ENCODE results near the gene SNX20. TPM values are rescaled to one million over a fixed set of nuclear protein-coding genes. Genes with fewer than 3 reads are reported as not detected.

SNX20 gene
- total RNA-seq, 4 donors from 2014 or later, result 0.76 to 7.7 (median 4.4) TPM

DNA sequence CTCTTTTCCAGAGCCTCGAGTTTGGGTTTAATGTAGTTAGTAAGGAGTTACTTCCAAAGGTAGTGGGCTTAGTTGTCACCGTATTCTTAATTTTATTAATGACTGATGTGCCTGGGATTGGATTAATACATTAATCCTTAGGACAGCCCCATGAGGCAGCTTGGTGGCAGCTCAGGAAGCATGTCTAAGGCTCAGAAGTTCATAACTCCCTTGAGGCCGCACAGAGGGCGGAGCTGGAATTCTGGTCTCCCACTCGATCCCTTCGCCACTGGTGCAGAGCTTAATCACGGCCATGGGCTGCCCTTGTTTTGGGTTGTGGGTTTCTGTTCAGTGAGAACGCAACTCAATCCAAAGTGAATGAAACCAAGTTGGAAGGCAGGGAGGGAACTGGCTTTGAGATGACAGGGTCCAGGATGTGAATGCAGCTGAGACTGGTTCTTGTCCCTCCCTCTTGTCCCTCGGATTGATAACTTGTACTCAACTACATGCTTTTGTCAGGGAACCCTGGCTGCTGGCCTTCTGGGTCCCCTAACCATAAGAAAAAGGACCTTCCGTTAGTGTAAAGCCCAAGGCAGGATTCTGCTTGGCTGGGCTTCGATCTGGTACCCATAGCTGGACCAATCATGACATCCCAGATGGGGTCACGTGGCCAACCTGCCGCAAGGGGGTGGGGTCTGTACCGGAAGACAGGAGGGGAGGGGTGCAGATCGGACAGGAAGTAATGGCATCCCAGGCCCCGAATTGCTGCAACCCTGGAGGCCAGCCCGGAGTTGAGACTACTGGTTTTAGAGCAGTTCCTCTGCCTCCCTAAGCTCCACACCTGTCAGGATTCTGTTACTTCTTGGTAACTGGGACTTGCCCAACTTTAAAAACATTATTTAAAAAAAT is 45.4 kb downstream of the SNX20 start:
- no peak overlapping the region for H3K27ac ChIP-seq
- H3K9me3 ChIP-seq, result no peaks in the 10 kb centered on the region
- TF ChIP-seq, protein P1, sequence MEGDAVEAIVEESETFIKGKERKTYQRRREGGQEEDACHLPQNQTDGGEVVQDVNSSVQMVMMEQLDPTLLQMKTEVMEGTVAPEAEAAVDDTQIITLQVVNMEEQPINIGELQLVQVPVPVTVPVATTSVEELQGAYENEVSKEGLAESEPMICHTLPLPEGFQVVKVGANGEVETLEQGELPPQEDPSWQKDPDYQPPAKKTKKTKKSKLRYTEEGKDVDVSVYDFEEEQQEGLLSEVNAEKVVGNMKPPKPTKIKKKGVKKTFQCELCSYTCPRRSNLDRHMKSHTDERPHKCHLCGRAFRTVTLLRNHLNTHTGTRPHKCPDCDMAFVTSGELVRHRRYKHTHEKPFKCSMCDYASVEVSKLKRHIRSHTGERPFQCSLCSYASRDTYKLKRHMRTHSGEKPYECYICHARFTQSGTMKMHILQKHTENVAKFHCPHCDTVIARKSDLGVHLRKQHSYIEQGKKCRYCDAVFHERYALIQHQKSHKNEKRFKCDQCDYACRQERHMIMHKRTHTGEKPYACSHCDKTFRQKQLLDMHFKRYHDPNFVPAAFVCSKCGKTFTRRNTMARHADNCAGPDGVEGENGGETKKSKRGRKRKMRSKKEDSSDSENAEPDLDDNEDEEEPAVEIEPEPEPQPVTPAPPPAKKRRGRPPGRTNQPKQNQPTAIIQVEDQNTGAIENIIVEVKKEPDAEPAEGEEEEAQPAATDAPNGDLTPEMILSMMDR (IDR thresholded peaks at IDR 0.05), result no peak
- no peak for TF ChIP-seq POLR2A (IDR thresholded peaks at IDR 0.05)
- intact Hi-C loops (cut with DNase I; ENCODE audit: low total_unique reads), result no loop called here
- no peaks in the 10 kb centered on the region for H3K4me1 ChIP-seq
- H3K36me3 ChIP-seq, result no peaks in the 10 kb centered on the region
- H3K4me3 ChIP-seq, result no peak overlapping the region
- H3K27me3 ChIP-seq, result no peaks in the 10 kb centered on the region
- no peak for DNase-seq

DNA sequence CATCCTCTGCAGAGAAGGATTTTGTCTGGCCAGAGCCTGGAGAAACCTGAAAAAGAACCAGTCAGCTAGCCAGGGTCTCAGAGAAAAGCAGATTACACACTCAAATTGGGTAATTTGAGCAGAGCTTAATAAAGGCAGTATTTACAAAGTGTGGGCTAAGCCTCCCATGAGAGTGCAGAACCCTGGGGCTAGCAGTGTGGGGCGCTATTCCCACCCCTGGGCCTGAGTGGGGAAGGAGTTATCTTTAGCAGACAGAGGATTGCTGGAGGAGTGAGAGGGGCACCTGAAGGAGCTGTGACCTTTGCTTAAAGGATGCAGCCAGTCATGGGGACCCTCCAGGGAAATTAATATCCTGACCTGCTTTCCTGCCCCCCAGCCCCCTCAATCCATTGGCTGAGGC is 46.2 kb downstream of the SNX20 start:
- intact Hi-C loops (cut with DNase I; ENCODE audit: low total_unique reads), result no loop called here
- no peak for DNase-seq
- TF ChIP-seq, protein P1 (IDR thresholded peaks at IDR 0.05), result no peak
- TF ChIP-seq POLR2A (IDR thresholded peaks at IDR 0.05), result no peak
- H3K4me1 ChIP-seq, result no peaks in the 10 kb centered on the region
- H3K9me3 ChIP-seq, result no peaks in the 10 kb centered on the region
- H3K27ac ChIP-seq, result no peak overlapping the region
- no peak overlapping the region for H3K4me3 ChIP-seq
- H3K36me3 ChIP-seq, result no peaks in the 10 kb centered on the region
- H3K27me3 ChIP-seq, result no peaks in the 10 kb centered on the region

DNA sequence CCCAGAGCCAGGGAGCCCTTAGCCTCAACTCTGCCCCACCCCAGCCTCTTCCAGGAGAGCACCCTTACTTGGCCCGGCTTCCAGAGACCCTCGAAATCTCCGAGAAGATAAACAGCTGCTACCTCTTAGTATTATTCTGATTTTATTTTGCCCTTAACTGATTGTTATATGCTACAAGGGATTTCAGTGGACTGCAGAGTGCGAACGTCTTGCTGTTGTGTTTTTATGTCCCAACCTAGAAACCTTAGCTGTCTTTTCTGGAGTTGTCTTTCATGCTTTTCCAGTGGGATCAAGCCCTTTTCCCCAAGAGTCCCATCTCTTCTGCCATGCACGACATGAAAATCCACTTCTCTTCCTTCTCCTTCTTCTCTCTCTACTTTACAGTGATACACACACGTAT is 47.0 kb downstream of the SNX20 start:
- no peaks in the 10 kb centered on the region for H3K36me3 ChIP-seq

DNA sequence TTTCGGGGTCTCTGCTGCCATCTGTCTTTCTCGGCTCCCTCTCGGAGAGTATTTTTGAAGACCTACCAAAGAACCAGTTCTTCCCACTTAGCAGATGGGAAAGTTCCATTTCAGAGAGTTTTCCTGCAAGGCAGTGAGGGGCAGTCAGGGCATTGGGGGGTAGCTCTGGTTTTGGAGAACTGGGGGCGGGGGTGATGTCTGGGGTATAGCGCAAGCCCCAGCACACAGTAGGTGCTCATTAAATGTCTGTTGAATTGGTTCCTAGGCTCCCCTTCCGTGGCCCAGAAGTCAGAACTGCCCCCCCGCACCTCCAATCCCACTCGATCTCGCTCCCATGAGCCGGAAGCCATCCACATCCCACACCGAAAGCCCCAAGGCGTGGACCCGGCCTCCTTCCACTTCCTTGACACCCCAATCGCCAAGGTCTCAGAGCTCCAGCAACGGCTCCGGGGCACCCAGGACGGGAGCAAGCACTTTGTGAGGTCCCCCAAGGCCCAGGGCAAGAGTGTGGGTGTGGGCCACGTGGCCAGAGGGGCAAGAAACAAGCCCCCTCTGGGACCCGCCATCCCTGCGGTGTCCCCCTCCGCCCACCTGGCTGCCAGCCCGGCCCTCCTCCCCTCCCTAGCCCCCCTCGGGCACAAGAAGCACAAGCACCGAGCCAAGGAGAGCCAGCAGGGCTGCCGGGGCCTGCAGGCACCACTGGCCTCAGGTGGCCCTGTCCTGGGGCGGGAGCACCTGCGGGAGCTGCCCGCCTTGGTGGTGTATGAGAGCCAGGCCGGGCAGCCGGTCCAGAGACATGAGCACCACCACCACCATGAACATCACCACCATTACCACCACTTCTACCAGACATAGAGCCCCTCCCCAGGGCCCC is 47.9 kb downstream of the SNX20 start:
- H3K27me3 ChIP-seq, result no peaks in the 10 kb centered on the region
- no peaks in the 10 kb centered on the region for H3K36me3 ChIP-seq
- no peaks in the 10 kb centered on the region for H3K4me1 ChIP-seq
- no peaks in the 10 kb centered on the region for H3K9me3 ChIP-seq
- no peak overlapping the region for H3K27ac ChIP-seq
- no peak for DNase-seq
- intact Hi-C loops (cut with DNase I; ENCODE audit: low total_unique reads), result no loop called here
- TF ChIP-seq POLR2A (IDR thresholded peaks at IDR 0.05), result no peak
- TF ChIP-seq, protein P1 (IDR thresholded peaks at IDR 0.05), result no peak
- H3K4me3 ChIP-seq, result no peak overlapping the region

More for the DNA sequence above, 47.0 kb downstream of the SNX20 start:
- DNase-seq, result no peak
- Histone ChIP-seq H3K27me3 (no peaks in the 10 kb centered on the region), H3K4me3 (no peak overlapping the region), H3K27ac (no peak overlapping the region), H3K9me3 (no peaks in the 10 kb centered on the region), H3K4me1 (no peaks in the 10 kb centered on the region)
- intact Hi-C loops (cut with DNase I; ENCODE audit: low total_unique reads), result no loop called here
- TF ChIP-seq, protein P1 (IDR thresholded peaks at IDR 0.05), result no peak
- no peak for TF ChIP-seq POLR2A (IDR thresholded peaks at IDR 0.05)
